DMS 273 treated with DMSO at 0.1 percent for 48 hours (cell line): ENCODE results near the gene SCRN1.
"Not testable (repeated sequence)": the region's sequence is repeated elsewhere in the genome, so short reads cannot be mapped to it uniquely, and the experiment has no call there.

Experiments
- DNase-seq: peaks from one replicate; lab custom pipeline; 2025; lab: John Stamatoyannopoulos, UW

The SCRN1 gene

DNA sequence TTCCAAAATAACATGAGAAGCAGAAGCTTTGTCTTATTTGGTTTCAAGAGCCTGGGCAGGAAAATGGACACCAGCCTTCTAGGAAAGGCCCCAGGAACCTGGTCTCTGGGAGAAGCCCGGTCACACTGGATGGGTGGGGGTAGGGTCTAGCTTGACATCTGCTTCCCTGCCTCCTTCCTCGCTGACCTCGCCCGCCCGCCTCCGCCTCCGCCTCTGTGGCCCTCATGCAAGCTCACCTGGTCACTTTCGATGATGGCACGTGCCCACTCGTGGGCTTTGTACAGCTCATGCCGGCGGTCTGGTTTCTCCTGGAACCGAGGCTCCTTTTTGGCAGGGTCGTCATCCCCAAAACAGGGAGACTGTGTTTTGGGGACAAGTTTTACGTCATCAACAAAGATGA, 63.4 kb downstream of the SCRN1 start:
- DNase-seq = no peak

DNA sequence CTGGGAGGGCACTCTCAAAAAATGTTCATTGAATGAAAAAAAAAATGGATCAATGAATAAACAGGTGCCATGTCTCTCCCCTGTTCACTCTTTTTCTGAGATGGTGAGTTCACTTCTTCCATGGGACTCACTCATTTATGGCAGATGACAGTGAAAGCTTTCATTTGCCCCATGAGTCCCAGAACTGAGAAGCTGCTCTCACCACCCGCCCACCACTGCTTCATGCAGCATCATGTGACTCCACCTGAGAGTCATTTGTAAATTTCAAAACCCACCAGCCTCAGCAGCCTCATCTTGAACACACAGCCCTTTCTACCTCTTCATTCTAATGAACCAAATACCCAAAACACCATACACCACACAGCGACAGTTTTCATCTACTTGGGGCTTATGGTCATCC, 64.9 kb downstream of the SCRN1 start:
- DNase-seq = no peak

DNA sequence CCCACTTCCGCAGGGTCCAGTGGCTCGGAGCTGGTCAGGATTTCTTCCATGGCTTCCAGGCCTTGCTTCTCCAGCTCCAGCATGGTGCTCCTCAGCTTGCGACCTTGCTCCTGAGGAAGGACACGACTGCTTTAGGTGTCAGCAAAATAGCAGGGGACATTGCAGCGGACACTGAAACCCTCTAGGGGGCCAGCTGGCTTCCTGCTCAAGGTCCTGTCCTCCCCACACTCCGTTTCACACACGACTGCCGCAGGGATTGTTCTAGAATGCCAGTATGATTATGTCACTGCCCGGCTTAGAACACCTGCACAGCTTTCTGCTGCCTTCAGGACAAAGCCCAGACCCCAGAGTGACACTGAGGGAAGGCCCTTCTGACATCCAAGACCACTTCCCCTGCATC, 65.6 kb downstream of the SCRN1 start:
- DNase-seq = no peak

DNA sequence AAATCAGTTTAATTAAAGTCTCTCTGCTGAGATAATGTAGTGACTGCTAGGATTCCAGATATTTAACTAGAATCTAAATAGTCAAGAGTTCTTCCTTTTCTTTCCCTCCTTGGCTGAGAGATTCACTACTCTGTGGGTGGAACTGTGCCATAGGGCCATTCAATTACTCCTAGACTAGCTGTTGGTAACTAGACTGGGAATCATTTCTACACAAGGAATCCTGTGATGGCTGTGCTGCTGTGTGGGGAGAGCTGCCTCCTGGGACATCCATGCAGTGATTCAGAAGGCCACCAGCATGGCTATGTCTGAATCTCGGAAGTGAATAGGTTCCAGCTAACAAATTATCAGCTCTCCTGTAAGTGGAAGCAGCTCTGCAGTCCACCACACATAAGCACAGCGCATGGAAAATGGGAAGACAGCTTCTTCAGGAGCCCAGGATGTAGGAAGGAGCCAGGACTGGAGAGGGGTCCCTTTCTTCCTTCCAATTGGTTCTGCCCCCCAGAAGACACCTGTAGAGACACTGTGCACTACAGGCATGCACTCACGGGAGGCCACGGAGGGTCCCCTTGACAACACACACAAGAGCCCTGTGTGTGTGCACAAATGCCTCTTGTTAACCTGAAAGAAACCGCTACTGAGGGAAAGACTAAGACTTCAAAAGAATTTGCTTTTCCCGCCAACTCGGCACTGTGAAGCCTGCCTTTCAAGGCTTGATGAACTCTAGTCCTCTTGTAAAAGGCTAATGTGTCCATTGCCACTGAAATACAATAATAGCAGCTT, 66.5 kb downstream of the SCRN1 start:
- no peak for DNase-seq

DNA sequence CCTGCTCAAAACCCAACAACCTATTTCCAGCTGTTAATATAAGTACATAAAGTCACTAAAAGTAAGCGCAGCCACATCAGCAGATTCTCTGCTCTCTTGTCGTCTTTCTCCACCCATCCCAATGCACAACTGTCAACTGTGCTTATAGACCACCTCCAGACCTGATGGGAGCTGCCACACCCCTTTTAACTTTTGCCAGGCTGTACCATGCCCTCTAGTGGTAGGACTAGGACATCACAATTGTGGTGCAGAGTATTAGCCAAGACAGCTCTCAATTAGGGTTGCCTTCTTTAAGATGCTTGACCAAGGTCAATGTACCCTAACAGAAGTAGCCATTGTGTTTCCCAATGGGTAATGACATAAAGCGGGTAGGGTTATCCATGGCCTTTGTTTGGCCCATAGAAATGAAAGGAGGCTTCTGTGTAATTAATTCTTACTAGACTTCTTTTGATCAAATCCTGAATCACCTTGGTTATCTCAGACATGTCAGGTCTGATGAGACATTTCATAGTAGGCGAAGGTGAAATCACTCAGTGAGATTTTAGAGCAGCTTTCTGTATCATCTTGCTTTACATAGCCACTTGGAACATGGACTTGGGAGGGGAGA, 68.1 kb downstream of the SCRN1 start:
- peak; percentile 64 for DNase-seq

DNA sequence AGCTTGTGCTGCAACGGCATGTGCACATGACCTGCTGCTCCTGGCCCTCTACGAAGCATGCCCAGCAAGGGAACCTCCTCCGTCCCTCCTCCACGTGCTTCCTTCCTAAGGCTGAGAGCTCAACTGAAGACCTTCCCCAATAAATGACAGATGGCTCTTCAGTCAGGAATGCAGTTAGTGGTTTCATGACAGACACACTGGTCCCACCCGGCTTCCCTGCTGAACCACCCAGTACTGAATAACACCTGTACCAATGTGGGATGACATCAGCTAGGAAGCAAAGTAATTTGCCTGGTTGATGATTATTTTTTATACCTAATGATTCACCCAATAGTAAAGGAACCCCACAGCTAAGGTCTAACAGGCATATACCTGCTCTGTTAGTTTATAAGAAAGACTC, 69.1 kb downstream of the SCRN1 start:
- DNase-seq = no peak

DNA sequence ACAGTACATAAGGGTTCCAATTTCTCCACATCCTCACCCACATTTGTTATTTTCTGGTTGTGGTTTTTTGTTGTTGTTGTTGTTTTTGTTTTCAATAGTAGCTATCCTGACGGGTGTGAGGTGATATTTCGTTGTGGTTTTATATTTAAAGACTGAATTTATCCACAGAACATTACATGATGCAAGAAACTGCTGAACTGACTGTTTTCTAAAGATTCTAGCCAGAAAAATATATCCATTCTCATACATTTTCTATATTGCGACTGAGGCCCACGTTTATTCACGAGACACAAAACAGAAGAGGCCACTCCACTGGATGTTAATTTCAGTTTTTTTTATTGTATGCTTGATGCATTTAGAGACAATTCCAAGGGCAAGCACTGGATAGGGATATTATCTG, 69.8 kb downstream of the SCRN1 start:
- no peak for DNase-seq

DNA sequence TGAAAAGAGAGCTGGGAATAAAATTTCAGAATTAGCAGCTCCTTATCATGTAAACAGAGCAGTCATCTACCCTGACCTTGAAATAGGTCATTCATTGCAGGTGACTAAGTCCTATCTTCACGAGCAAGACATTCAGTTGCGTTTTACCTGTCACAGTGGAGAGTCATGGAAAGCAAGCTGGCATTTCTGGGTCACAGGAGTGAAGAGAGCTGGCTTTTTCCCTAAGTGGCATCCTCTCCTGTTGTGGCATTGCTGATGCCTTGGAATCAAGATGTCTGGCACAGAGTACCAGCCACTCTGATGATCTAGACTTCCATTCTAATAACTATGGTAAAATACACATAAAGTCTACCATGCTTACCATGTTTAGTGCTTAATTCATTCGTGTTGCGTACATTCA, 70.8 kb downstream of the SCRN1 start:
- DNase-seq = no peak

DNA sequence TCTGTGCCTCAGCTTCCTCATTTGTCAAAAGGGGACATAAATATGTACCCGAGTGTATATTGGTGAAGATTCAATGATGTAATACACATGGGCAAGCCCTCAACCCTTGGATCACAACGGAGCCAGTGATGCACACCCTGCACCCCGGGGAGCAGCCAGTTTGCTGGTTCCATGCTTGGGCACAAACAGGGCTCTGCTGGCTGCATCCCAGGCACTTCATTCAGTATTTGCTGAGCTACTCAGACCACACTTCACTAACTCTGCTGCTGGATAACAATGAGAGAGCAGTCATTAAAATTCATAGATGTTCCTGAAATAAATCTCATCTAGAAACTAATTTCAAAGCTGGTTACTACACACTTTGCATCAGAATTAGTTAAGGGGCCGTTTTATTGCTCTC, 72.0 kb downstream of the SCRN1 start:
- DNase-seq = no peak

DNA sequence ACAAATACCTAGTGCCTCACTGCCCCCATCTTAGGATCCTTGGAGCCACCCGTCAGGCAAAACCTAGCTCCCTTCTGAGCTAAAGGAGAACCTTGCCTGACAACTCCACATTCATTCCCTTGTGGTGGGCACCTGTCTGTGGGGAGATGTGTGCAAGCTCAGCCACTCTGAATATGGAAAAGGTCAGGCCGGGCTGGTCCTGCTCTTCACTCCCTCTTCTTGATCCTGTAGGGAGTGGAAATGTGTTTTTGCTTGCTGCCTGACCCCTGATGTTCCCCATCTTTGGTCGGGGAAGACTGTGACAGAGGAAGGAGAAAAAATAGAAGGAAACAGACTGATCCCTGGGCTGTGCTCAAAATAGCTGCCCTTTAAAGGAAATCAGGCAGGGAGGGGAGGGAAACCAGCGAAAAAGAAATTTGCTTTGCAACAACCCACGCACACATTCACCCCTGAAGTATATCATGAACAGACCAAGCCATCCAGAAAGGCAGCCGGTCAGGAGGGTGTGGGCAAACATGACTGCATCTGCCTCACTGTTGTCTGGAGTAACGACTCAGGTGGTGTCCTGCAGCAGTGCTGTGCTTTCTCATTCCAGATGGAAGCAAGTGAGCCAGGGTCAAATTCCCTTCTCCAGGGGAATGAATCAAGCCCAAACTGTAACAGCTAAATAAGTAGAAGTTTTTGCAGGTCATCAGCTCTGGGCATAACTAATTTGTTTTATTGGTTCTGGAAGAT, 74.0 kb downstream of the SCRN1 start:
- DNase-seq = peak; percentile 21

DNA sequence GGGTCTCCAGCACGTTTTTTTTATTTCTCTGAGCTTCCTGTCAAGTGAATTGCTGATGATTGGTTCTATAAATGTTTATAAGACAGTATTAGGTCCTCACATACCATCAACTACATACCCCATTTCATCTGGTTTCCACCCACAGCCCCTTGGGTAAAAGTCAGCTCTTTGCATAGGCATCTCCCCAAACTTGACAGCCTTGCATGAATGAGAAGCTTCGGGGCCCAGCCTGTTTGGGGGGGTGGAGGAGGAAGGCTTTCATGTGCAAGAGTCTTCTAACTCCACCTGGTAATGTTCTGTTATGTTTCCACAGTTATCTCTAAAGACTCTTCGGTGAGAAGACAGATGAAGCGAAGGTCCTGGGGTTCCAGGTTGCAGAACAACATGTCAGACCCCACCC, 75.4 kb downstream of the SCRN1 start:
- no peak for DNase-seq

DNA sequence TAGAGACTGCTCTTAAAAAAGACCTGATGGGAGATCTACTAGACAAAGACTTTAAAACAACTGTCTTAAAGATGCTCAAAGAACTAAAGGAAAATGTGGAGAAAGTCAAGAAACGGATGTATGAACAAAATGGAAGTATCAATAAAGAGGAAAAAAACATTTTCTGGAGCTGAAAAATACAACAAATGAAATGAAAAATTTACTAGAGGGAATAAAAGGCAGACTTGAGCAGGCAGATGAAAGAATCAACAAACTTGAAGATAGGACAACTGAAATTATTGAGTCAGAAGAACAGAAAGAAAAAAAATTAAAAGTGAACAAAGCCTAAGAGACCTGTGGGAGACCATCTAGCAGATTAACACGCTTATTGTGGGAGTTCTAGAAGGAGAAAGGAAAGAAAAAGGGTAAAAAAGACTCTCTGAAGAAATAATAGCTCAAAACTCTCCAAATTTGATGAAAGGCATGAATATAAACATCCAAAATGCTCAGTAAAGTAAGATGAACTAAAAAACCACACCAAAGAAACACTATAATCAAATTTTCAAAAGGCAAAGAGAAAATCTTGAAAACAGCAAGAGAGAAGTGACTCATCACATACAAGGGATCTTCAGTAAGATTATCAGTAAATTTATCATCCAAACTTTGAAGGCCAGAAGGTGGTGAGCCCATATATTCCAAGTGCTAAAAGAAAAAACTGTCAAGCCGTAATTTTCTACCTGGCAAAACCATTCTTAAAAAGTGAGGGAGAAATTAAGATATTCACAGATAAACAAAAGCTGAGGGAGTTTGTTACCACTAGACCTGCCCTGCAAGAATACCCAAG, 83.2 kb downstream of the SCRN1 start:
- no peak for DNase-seq

DNA sequence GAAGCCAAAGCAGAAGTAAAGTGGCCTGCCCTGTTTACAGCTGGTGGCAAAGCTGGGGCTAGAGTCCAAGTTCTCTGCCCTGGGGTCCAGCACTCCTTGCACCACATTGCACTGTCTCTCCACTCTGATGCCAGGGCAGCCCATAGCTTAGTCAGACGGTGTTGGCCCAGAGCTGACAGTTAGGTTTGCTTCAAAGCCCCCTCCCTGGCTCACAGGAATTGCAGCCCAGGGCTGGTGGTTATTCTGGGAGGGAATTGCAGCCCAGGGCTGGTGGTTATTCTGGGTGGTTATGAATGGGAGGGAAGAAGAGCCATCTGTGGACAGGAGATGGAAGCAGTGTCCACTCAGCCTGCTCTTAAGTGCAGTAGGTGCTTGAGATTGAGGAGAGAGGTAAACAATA, 88.9 kb downstream of the SCRN1 start:
- no peak for DNase-seq

DNA sequence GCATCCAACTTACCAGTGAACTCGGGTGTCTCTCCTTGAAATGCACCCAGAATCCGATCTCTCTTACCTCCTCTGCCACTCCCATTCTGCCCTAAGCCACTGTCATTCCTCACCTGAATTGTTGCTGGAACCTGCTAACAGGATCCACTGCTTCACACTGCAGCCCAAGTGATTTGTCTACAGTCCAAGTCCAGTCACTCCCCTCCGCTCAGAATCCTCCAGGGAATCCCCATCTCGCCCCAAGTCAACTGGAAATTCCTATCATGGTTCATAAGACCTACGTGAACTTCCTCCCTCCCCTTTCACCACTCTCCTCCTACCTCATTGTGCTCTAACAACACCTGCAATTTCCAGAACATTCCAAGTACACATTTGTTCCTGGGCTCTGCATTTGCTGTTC, 91.3 kb downstream of the SCRN1 start:
- DNase-seq = no peak

DNA sequence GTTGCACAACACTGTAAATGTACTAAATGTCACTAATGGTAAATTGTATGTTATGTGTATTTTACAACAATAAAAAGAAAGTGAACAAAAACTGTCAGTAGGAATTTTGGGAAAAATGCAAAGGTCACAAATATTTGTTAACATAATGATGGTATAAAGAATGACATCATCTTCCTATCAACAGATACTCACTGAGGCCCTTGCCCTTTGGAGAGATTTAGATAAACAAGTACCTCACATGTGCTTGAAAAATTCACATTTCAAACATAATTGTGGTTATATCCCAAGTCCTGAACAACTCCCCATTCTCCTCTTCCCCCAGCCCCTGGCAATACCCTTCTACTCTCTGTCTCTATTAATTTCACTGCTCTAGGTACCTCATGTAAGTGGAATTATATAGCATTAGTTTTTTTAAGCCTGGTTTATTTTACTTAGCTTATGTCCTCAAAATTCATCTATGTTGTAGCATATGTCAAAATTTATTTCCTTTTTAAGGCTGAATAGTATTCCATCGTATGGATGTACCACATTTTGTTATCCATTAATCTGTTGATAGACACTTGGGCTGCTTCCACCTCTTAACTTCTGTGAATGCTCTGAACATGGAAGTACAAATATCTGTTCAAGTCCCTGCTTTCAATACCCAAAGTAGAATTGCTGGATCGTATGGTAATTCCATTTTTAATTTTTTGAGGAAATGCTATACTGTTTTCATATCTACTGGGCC, 92.8 kb downstream of the SCRN1 start:
- no peak for DNase-seq

DNA sequence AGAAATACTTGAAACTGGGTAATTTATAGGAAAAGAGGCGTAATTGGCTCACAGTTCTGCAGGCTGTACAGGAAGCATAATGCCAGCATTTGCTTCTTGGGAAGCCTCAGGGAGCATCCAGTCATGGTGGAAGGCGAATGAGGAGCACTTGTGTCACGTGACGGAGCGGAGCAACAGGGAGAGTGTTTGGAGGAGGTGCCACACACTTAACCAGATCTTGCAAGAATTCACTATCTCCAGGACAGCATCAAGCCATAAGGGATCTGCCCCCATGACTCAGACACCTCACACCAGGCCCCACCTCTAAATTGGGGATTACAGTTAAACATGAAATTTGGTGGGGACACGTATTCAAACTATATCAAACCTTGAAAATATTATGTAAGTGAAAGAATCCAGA, 94.0 kb downstream of the SCRN1 start:
- no peak for DNase-seq

DNA sequence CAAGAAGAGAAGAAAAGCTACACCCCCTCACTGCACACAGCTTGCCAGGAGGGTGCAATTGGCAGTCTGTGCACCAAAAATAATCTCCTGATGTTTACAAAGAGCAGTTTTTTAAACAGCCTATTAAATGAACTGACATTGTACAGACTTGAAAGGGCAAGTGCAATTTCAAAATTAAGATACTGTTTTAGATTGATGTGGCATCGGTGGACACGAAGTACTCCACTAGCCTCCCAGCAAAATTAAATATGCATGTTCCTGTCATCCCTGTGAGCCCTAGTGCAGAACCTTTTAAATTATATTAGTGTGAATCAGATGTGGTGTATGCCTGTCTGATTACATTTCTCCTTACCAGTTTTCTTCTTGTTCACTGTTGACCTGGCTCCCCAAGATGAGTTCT, 95.3 kb downstream of the SCRN1 start:
- no peak for DNase-seq

DNA sequence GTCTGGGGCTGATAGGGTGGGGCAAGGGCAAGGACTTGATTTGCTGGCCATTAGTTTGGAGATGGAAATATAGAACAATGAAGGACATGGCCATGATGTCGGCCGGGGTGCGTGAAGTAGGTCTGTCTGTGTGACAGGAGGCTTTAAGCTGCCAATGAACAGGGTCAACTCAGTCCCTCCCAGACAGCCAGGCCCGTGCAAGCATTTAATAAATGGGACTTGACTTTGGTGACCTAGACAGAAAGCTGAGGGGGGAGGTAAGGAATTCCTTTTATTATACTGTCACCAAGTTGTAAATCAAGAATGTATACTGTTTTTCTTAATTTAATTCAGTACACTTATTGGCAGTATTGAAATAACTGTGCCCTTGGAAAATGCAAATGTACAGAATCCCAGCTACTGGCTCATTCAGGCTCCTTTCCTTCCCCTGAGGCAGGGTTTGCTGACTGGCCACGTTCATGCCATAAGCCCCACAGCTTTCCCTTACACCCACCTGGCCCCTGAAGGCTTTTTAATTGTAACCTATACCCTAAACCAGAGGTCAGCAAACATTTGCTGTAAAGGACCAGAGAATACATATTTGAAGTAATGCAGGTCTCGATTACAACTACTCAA, 96.1 kb downstream of the SCRN1 start:
- DNase-seq = no peak

DNA sequence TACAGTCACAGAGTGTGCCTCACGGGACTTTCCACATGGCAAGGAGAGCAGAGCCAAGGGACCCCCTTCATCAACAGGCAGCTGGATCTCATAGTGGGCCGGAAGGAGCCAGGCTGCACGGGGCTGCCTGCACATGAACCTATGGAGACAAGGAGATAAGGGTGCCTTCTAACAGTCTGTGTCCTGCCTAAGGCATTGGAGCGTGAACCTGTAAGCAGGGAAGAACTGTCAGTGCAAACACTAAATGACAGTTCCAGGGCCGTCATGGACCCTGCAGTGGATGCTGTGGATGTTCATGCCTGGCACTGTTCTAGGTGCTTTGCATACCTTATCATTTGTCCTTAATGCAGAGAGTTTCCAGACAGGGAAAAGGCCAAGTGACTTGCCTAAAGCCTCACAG, 97.4 kb downstream of the SCRN1 start:
- no peak for DNase-seq

DNA sequence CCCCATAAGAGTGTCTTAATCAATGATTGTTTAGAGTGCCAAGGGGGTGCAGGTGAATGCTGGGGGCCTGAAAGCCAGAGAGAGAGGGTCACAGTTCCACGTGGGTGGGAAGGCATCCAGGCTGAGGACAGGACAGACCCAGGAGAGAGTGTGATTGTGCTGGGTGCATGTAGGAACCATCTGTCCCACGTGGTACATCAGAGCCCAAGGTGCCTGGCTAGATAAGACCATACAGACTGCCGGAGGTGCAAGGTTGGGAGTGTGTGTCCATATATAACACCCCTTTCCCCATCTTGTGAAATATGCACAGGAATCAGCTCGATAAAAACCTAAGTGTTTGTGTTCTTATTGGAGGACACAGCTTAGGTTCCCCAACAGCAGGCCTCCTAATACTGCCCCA, 97.8 kb downstream of the SCRN1 start:
- no peak for DNase-seq

DNA sequence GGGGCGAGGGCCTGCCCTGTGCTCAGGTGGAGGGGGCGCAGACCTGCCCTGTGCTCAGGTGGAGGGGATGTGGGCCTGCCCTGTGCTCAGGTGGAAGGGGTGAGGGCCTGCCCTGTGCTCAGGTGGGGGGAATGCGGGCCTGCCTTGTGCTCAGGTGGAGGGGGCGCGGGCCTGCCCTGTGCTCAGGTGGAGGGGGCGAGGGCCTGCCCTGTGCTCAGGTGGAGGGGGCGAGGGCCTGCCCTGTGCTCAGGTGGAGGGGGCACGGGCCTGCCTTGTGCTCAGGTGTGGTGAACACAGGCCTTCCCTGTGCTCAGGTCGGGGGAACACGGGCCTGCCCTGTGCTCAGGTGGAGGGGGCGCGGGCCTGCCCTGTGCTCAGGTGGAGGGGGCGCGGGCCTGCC, 98.8 kb downstream of the SCRN1 start:
- not testable (repeated sequence) for DNase-seq
